Vagina (tissue), 2 donors: ENCODE results near the gene EXOC3. TPM values are rescaled to one million over a fixed set of nuclear protein-coding genes. Genes with fewer than 3 reads are reported as not detected.

ENCODE experiments used
- DNase-seq, 2 donors: peaks; one replicate each; pipeline ENCODE4 v3.0.0-alpha.2; 2017; ENCODE audit errors: extremely low spot score in 2 of 2
- H3K27ac ChIP-seq: fragments of 200-600 bp; sonication (generic); one replicate; pipeline ENCODE4 v1.5.1; 2019
- H3K27me3 ChIP-seq: fragments of 200-600 bp; sonication (generic); one replicate; pipeline ENCODE4 v1.5.1; 2019
- H3K36me3 ChIP-seq, 2 donors: fragments of 200-600 bp; sonication (generic); one replicate each; pipeline ENCODE4 v1.5.1; 2017 to 2019
- H3K4me1 ChIP-seq: fragments of 200-600 bp; sonication (generic); one replicate; pipeline ENCODE4 v1.5.1; 2019
- H3K4me3 ChIP-seq, 2 donors: fragments of 200-600 bp; sonication (generic); 1 replicate in 1 of 2; 2 replicates in 1 of 2; pipeline ENCODE4 v1.5.1; 2016 to 2019
- H3K9me3 ChIP-seq: fragments of 200-600 bp; sonication (generic); one replicate; pipeline ENCODE4 v1.5.1; 2019
- CTCF ChIP-seq, 3 experiments: fragments of 450-650 bp in 2 of 3; fragments of 200-600 bp in 1 of 3; sonication (generic) in 1 of 3; IDR thresholded peaks; one replicate each; pipeline ENCODE4 v1.5.1; 2017 to 2019; ENCODE audit warnings: antibody characterized with exemption in 3 of 3, mild to moderate bottlenecking in 2 of 3, moderate library complexity in 2 of 3
- POLR2A ChIP-seq, 2 donors: fragments of 450-650 bp; IDR thresholded peaks; one replicate each; pipeline ENCODE4 v1.6.1; 2017; ENCODE audit warnings: antibody characterized with exemption in 2 of 2, mild to moderate bottlenecking in 2 of 2, moderate library complexity in 2 of 2
- POLR2AphosphoS5 ChIP-seq, 2 donors: sonication (generic); formaldehyde crosslinking; IDR thresholded peaks; one replicate each; pipeline ENCODE4 v1.9.0; 2017; ENCODE audit warnings: antibody characterized with exemption in 2 of 2, mild to moderate bottlenecking in 2 of 2, low read depth in 1 of 2; ENCODE audit not compliant: insufficient read depth in 1 of 2
- intact Hi-C: fragments of 100-400 bp; cut with DNase I; formaldehyde crosslinking; loops from one replicate; pipeline ENCODE4 v1.15.1; 2023
- total RNA-seq: library from RNA; depleted of rRNA; stranded (reverse); fragments of >200 nt; gene quantifications from one replicate; pipeline ENCODE4 v1.2.3, GENCODE V29; 2016

EXOC3 gene
- total RNA-seq, 1 donor from 2014 or later = 67.5 TPM

GRCh38 chr5:510521-510920 lies 67.5 kb downstream of the EXOC3 start:
- no peak for DNase-seq
- H3K36me3 ChIP-seq = no peaks in the 10 kb centered on the region
- no peaks in the 10 kb centered on the region for H3K27me3 ChIP-seq
- H3K27ac ChIP-seq = no peak overlapping the region
- TF ChIP-seq POLR2AphosphoS5 (IDR thresholded peaks at IDR 0.05; ENCODE audit: insufficient read depth in 1 of 2, low read depth in 1 of 2) = no peak
- TF ChIP-seq POLR2A (IDR thresholded peaks at IDR 0.05) = no peak
- no peak for TF ChIP-seq CTCF (IDR thresholded peaks at IDR 0.05)
- H3K4me1 ChIP-seq = peaks cover 23% of the 10 kb centered on the region
- H3K9me3 ChIP-seq = no peaks in the 10 kb centered on the region
- intact Hi-C loops = no loop called here
- H3K4me3 ChIP-seq = no peak overlapping the region

- Histone ChIP-seq H3K27me3 (no peaks in the 10 kb centered on the region), H3K27ac (no peak overlapping the region), H3K4me1 (peaks cover 18% of the 10 kb centered on the region), H3K4me3 (no peak overlapping the region), H3K36me3 (no peaks in the 10 kb centered on the region), H3K9me3 (no peaks in the 10 kb centered on the region)
- intact Hi-C loops = no loop called here
- TF ChIP-seq POLR2A (IDR thresholded peaks at IDR 0.05) = no peak
- TF ChIP-seq POLR2AphosphoS5 (IDR thresholded peaks at IDR 0.05; ENCODE audit: insufficient read depth in 1 of 2, low read depth in 1 of 2) = no peak
- no peak for TF ChIP-seq CTCF (IDR thresholded peaks at IDR 0.05)
- no peak for DNase-seq
Measured at GRCh38 chr5:511476-511875, 68.5 kb downstream of the EXOC3 start.

- intact Hi-C loops = no loop called here
- TF ChIP-seq CTCF (IDR thresholded peaks at IDR 0.05) = no peak
- no peak for TF ChIP-seq POLR2AphosphoS5 (IDR thresholded peaks at IDR 0.05; ENCODE audit: insufficient read depth in 1 of 2, low read depth in 1 of 2)
- no peak for TF ChIP-seq POLR2A (IDR thresholded peaks at IDR 0.05)
- H3K27me3 ChIP-seq = no peaks in the 10 kb centered on the region
- no peak for DNase-seq
- no peak overlapping the region for H3K4me3 ChIP-seq
- no peaks in the 10 kb centered on the region for H3K36me3 ChIP-seq
- H3K4me1 ChIP-seq = peaks cover 21% of the 10 kb centered on the region
- H3K27ac ChIP-seq = peak overlapping the region; percentile 50
- no peaks in the 10 kb centered on the region for H3K9me3 ChIP-seq
Measured at GRCh38 chr5:513216-514100, 70.5 kb downstream of the EXOC3 start.

GRCh38 chr5:514101-514485 lies 71.1 kb downstream of the EXOC3 start:
- Histone ChIP-seq H3K4me3 (no peak overlapping the region), H3K9me3 (no peaks in the 10 kb centered on the region), H3K27ac (peak overlapping the region; percentile 50), H3K27me3 (no peaks in the 10 kb centered on the region), H3K4me1 (peaks cover 25% of the 10 kb centered on the region), H3K36me3 (no peaks in the 10 kb centered on the region)
- DNase-seq = no peak
- no peak for TF ChIP-seq POLR2A (IDR thresholded peaks at IDR 0.05)
- intact Hi-C loops = no loop called here

GRCh38 chr5:514673-515072 lies 71.7 kb downstream of the EXOC3 start:
- H3K9me3 ChIP-seq = no peaks in the 10 kb centered on the region
- no peaks in the 10 kb centered on the region for H3K36me3 ChIP-seq
- no peak for TF ChIP-seq POLR2AphosphoS5 (IDR thresholded peaks at IDR 0.05; ENCODE audit: insufficient read depth in 1 of 2, low read depth in 1 of 2)
- TF ChIP-seq CTCF (IDR thresholded peaks at IDR 0.05) = no peak
- no peak for TF ChIP-seq POLR2A (IDR thresholded peaks at IDR 0.05)
- no peaks in the 10 kb centered on the region for H3K27me3 ChIP-seq
- peaks cover 25% of the 10 kb centered on the region for H3K4me1 ChIP-seq
- H3K4me3 ChIP-seq = no peak overlapping the region
- intact Hi-C loops = no loop called here
- no peak overlapping the region for H3K27ac ChIP-seq
- DNase-seq = no peak
